ENCODE results near the gene UTS2R.

Gene UTS2R

DNA sequence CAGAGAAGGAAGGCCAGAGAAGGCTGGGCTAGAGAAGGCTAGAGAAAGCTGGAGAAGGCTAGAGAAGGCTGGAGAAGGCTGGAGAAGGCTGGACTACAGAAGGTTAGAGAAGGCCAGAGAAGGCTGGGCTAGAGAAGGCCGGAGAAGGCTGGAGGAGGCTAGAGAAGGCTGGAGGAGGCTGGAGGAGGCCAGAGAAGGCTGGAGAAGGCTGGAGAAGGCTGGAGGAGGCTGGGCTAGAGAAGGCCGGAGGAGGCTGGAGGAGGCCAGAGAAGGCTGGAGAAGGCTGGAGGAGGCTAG, 53.2 kb downstream of the UTS2R start:
- peak overlapping the region; percentile 44 for H3K4me2 ChIP-seq (ENCODE audit: low read depth, low read length, poor library complexity, severe bottlenecking)
- H3K4me1 ChIP-seq (ENCODE audit: insufficient read depth, low read length, poor library complexity, severe bottlenecking): peaks cover 23% of the 10 kb centered on the region
- no peaks in the 10 kb centered on the region for H3K27me3 ChIP-seq (ENCODE audit: insufficient read depth, low read length, poor library complexity, severe bottlenecking)
- H4K20me1 ChIP-seq (ENCODE audit: insufficient read depth, low read length, poor library complexity, severe bottlenecking): no peaks in the 10 kb centered on the region
- H3F3A ChIP-seq (ENCODE audit: low read depth): 0 out of 2 replicates have a peak, but pooled peaks cover 4% of the 10 kb centered on the region
- H3K79me2 ChIP-seq (ENCODE audit: insufficient read depth, low read length): peaks cover 20% of the 10 kb centered on the region
- H3K9me2 ChIP-seq (replicated peaks; ENCODE audit: low read depth, low read length): no peaks in the 10 kb centered on the region
- H3K9me3 ChIP-seq (ENCODE audit: insufficient read depth, low read depth, low read length): no peaks in the 10 kb centered on the region
- H3K4me3 ChIP-seq (ENCODE audit: low read length, poor library complexity, severe bottlenecking): no peak overlapping the region
- H3K36me3 ChIP-seq (ENCODE audit: insufficient read depth, low read length): no peaks in the 10 kb centered on the region
- TF ChIP-seq EZH2phosphoT487 (IDR thresholded peaks at IDR 0.05; ENCODE audit: borderline replicate concordance): no peak
- TF ChIP-seq, protein P1, sequence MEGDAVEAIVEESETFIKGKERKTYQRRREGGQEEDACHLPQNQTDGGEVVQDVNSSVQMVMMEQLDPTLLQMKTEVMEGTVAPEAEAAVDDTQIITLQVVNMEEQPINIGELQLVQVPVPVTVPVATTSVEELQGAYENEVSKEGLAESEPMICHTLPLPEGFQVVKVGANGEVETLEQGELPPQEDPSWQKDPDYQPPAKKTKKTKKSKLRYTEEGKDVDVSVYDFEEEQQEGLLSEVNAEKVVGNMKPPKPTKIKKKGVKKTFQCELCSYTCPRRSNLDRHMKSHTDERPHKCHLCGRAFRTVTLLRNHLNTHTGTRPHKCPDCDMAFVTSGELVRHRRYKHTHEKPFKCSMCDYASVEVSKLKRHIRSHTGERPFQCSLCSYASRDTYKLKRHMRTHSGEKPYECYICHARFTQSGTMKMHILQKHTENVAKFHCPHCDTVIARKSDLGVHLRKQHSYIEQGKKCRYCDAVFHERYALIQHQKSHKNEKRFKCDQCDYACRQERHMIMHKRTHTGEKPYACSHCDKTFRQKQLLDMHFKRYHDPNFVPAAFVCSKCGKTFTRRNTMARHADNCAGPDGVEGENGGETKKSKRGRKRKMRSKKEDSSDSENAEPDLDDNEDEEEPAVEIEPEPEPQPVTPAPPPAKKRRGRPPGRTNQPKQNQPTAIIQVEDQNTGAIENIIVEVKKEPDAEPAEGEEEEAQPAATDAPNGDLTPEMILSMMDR (conservative IDR thresholded peaks at IDR 0.05; ENCODE audit: low read length): no peak
- H2AFZ ChIP-seq (ENCODE audit: low read length): no peak overlapping the region
- H3K9ac ChIP-seq (ENCODE audit: low read depth, low read length, poor library complexity, severe bottlenecking): peak overlapping the region; percentile 51

Data from Loucy (cell line).